Measurements from ENCODE around the gene PLEKHA7.

PLEKHA7 gene

DNA sequence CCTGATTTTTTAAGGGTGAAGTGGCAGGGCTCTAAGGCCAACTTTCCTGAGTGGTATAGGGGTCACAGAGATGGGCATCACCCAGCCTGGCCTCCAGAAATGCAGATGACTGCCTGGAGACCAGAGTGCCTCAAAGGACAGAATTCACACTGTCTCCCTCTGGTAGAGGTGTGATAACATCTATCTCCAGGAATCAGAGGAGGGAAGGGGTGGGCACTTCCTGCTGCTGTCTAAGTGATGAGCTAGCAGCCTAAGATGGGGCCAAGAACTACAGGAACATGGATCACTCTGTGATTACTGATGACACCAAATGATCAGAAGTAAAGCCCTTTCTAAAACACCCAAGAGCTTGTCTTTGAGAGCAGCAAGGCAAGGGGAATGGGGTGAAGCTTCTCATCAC lies 213.8 kb downstream of the PLEKHA7 start:
- no peaks in the 10 kb centered on the region for H3K36me3 ChIP-seq (ENCODE audit: low read depth)
- ATAC-seq (ENCODE audit: low read depth) = no peak
- H3K27me3 ChIP-seq (ENCODE audit: insufficient read depth, poor library complexity, severe bottlenecking) = no peaks in the 10 kb centered on the region
- H3K9me3 ChIP-seq (ENCODE audit: severe bottlenecking) = no peaks in the 10 kb centered on the region
- no peak for DNase-seq (ENCODE audit: low spot score)
- TF ChIP-seq, protein P1, sequence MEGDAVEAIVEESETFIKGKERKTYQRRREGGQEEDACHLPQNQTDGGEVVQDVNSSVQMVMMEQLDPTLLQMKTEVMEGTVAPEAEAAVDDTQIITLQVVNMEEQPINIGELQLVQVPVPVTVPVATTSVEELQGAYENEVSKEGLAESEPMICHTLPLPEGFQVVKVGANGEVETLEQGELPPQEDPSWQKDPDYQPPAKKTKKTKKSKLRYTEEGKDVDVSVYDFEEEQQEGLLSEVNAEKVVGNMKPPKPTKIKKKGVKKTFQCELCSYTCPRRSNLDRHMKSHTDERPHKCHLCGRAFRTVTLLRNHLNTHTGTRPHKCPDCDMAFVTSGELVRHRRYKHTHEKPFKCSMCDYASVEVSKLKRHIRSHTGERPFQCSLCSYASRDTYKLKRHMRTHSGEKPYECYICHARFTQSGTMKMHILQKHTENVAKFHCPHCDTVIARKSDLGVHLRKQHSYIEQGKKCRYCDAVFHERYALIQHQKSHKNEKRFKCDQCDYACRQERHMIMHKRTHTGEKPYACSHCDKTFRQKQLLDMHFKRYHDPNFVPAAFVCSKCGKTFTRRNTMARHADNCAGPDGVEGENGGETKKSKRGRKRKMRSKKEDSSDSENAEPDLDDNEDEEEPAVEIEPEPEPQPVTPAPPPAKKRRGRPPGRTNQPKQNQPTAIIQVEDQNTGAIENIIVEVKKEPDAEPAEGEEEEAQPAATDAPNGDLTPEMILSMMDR (IDR thresholded peaks at IDR 0.05; ENCODE audit: poor library complexity, severe bottlenecking) = no peak
- H3K27ac ChIP-seq (ENCODE audit: poor library complexity, severe bottlenecking) = no peak overlapping the region
- no peaks in the 10 kb centered on the region for H3K4me1 ChIP-seq (ENCODE audit: insufficient read depth, poor library complexity, severe bottlenecking)
- no peak overlapping the region for H3K4me3 ChIP-seq (ENCODE audit: severe bottlenecking)

DNA sequence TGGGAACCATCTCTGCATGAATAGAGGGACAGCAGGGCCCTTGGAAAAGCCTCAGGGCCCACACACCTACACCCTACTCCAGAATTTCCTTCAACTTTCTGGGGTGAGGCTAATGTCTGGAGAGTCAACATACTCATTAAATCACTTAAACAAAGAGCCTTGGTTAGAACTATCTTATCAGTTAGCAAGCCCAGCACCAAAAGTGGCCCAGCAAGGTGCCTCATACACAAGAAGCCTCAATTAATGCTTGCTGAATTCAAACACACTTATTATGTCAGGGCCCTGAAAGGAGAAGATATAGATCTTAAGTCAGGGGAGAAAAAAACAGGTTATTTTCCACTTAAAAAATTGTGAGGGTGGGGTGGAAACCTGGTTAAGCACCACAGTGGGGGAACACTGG lies 214.3 kb downstream of the PLEKHA7 start:
- no peak overlapping the region for H3K27ac ChIP-seq (ENCODE audit: poor library complexity, severe bottlenecking)
- H3K36me3 ChIP-seq (ENCODE audit: low read depth) = no peaks in the 10 kb centered on the region
- TF ChIP-seq, protein P1 (IDR thresholded peaks at IDR 0.05; ENCODE audit: poor library complexity, severe bottlenecking) = no peak
- ATAC-seq (ENCODE audit: low read depth) (no peak), DNase-seq (ENCODE audit: low spot score) (no peak)
- H3K9me3 ChIP-seq (ENCODE audit: severe bottlenecking) = no peaks in the 10 kb centered on the region
- no peaks in the 10 kb centered on the region for H3K27me3 ChIP-seq (ENCODE audit: insufficient read depth, poor library complexity, severe bottlenecking)
- H3K4me3 ChIP-seq (ENCODE audit: severe bottlenecking) = no peak overlapping the region
- H3K4me1 ChIP-seq (ENCODE audit: insufficient read depth, poor library complexity, severe bottlenecking) = no peaks in the 10 kb centered on the region

DNA sequence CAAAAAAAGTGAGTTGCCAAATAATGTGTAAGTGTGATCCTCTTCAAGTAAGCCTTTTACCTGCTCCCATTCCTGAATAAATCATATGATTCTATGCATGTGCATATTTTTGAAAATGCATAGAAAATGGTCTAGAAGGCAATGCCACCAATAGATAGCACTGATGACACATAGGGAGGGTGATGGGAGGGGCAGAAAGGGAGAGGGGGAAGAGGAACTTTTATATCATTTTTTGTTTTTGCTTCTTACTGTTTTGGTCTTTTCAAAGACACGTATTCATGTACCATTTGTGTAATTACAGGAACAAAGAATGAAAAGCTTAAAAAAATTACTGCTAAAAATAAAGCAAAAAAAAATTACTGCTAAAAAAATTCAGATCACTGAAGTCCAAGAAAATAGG lies 215.0 kb downstream of the PLEKHA7 start:
- no peaks in the 10 kb centered on the region for H3K9me3 ChIP-seq (ENCODE audit: severe bottlenecking)
- TF ChIP-seq, protein P1 (IDR thresholded peaks at IDR 0.05; ENCODE audit: poor library complexity, severe bottlenecking) = no peak
- no peak overlapping the region for H3K27ac ChIP-seq (ENCODE audit: poor library complexity, severe bottlenecking)
- no peak overlapping the region for H3K4me3 ChIP-seq (ENCODE audit: severe bottlenecking)
- H3K36me3 ChIP-seq (ENCODE audit: low read depth) = no peaks in the 10 kb centered on the region
- ATAC-seq (ENCODE audit: low read depth) (no peak), DNase-seq (ENCODE audit: low spot score) (no peak)
- H3K4me1 ChIP-seq (ENCODE audit: insufficient read depth, poor library complexity, severe bottlenecking) = no peaks in the 10 kb centered on the region
- no peaks in the 10 kb centered on the region for H3K27me3 ChIP-seq (ENCODE audit: insufficient read depth, poor library complexity, severe bottlenecking)

DNA sequence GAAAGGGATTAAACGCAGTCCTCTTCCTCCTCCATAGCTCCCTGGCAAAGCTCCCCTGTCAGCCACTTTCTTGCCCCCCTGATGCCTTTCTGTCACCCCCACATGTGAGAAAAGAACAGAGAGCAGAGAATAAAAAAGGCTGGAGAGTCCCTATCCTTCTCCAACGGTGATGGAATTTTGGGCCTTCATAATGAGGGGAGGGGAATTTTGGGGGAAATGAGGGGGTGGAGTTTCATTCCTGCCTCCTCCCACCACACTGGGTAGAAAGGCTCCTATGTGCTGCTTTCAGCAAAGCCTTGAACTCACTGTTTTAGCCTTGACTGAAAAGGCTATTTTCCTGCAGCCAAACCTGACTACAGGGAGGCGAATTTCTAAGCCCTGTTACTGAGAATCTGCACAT lies 216.4 kb downstream of the PLEKHA7 start:
- H3K27me3 ChIP-seq (ENCODE audit: insufficient read depth, poor library complexity, severe bottlenecking) = no peaks in the 10 kb centered on the region
- ATAC-seq (ENCODE audit: low read depth) = no peak
- DNase-seq (ENCODE audit: low spot score) = no peak
- H3K4me3 ChIP-seq (ENCODE audit: severe bottlenecking) = no peak overlapping the region
- TF ChIP-seq, protein P1 (IDR thresholded peaks at IDR 0.05; ENCODE audit: poor library complexity, severe bottlenecking) = no peak
- no peaks in the 10 kb centered on the region for H3K4me1 ChIP-seq (ENCODE audit: insufficient read depth, poor library complexity, severe bottlenecking)
- no peak overlapping the region for H3K27ac ChIP-seq (ENCODE audit: poor library complexity, severe bottlenecking)
- no peaks in the 10 kb centered on the region for H3K9me3 ChIP-seq (ENCODE audit: severe bottlenecking)
- no peaks in the 10 kb centered on the region for H3K36me3 ChIP-seq (ENCODE audit: low read depth)

DNA sequence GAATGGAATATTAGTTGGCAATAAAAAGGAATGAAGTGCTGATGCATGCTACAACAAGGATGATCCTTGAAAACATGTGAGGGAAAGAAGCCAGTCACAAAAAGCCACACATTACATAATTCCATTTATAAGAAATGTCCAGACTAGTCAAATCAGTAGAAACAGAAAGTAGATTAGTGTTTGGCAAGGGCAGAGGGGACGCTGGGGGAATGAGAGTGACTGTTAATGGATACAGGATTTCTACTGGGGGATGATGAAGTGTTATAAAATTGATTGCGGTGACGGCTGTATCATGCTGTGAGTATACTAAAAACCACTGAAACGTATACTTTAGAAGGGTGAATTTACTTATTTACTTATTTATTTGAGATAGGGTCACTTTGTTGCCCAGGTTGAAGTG lies 217.9 kb downstream of the PLEKHA7 start:
- H3K27me3 ChIP-seq (ENCODE audit: insufficient read depth, poor library complexity, severe bottlenecking) = no peaks in the 10 kb centered on the region
- H3K4me1 ChIP-seq (ENCODE audit: insufficient read depth, poor library complexity, severe bottlenecking) = peaks cover 12% of the 10 kb centered on the region
- ATAC-seq (ENCODE audit: low read depth) (no peak), DNase-seq (ENCODE audit: low spot score) (no peak)
- H3K9me3 ChIP-seq (ENCODE audit: severe bottlenecking) = no peaks in the 10 kb centered on the region
- TF ChIP-seq, protein P1 (IDR thresholded peaks at IDR 0.05; ENCODE audit: poor library complexity, severe bottlenecking) = no peak
- H3K36me3 ChIP-seq (ENCODE audit: low read depth) = no peaks in the 10 kb centered on the region
- H3K27ac ChIP-seq (ENCODE audit: poor library complexity, severe bottlenecking) = no peak overlapping the region
- H3K4me3 ChIP-seq (ENCODE audit: severe bottlenecking) = no peak overlapping the region
